Measurements from ENCODE around the gene ZNF730.
"Not testable (repeated sequence)": the region's sequence is repeated elsewhere in the genome, so short reads cannot be mapped to it uniquely, and the experiment has no call there.

The ZNF730 gene

DNA sequence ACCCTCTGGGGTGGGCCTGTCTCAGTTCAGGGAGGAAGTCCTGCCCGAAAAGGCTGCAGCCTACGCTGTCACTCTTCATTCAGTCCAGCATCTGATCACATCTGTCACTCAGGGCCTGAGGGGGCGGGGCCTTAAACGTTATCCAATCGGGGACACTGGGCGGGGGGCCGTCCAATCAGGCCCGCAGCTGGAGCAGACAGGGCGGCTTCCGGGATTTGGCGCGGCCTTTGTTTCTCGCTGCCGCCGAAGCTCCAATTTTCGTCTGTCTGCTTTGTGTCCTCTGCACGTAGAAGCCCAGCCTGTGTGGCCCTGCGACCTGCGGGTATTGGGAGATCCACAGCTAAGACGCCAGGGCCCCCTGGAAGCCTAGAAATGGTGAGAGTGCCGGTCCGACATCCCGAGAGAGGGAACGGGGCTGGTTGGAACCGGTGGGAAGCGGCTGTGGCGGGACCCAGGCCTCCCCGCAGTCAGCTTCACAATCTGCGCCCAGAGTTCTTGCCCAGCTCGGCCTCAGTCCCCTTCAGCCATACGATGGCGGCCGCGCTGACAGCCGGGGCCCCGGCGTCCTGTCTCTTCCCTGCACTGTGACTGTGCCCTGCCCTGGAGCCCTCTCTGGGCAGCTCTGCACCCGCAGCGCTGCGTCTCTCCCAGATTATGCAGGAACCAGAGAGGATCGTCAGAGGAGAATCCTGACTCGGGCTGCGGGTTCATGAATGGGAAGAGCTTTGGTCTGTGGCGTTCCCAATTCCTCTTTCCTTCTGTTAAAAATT lies at the start of gene ZNF730:
ZNF730 (plus strand) TSS at position 224 of the 770 bp plus-strand sequence; CDS start at position 373, 149 bp downstream.
- peak; percentile 8 for DNase-seq (ENCODE audit: low read depth)

DNA sequence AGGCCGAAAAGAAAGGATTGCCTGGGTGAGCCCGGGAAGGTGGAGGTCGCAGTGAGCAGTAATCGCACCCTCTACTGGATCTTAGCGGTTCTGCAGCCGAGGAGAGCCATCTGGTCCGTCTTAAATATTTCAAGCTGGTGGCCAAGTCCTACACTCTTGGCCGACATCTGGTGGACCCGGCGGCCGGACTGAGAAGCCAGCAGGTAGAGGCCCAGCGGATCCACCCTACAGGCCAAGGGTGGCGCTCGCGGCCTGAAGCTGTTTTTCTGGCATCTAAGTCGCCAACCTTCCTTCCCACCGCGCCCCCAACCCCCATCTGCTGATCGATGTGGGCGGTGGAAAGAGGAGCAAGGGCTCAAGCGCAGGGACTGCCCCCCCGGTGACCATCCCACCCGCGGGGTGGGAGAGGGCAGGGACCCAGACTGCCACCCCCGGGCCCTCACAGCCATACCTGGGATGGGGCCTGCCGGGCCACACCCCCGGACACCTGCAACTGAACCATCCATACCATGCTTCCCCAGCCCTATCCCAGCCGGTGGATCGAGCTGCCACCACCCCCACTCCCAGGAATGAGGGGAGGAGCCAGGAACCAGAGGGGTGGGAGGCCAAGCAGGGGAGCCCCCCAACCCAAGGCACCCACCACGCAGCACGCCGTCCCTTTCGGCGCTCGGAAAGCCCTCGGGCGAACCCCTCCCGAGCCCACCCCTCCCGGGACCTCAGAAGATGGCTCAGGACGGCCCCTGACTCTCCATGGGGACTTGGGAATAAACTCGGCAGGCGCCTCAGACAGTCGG lies 46.3 kb upstream of the ZNF730 start:
- no peak for DNase-seq (ENCODE audit: low read depth)

DNA sequence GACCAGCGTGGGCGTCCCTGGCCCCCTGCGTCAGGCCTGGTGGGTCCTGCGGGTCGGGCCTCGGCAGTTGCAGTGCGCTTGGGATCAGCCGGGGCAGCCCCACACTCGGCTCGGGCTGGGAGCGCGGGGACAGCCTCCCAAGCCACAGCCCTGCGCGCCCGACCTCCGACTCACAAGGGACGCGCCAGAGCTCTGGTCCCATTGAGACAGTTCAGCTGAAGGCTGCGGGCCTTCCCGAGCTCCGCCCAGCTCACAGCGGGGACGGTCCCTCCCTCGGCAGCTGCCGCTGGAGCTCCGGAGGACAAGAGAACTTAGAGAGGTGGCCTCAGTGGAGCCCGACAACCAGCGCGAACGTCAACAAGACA lies 45.7 kb upstream of the ZNF730 start:
- no peak for DNase-seq (ENCODE audit: low read depth)

DNA sequence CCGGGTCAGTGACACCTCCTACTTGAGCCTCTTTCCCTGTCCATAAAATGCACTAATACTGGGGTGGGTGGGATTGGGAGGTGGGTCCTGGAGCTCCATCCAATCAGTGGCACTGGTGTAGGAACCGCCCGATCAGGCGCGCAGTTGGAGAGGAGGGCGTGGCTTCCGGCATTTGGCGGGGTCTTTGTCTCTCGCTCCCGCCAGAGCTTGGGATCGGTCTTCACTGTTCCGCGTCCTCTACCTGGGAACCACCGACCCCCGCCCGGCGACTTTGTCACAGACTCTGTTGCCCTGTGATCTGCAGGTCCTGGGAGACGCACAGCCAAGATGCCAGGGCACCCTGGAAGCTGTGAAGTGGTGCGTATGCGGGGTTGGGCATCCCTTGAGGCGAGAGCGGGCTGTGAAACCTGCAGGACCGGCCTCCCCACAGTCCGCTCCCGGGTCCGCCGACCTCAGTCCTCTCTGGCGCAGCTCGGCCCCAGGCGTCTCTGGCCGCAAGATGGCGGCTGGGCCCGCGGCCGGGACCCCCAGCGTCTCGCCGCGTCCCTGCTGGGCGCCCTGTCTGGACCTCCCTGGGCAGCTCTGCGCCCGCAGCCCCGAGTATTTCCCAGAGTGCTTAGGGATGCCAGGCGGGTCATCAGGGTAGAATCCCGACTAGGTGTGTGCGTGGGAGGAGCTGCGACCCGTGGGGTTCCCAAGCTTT lies 41.6 kb upstream of the ZNF730 start:
- DNase-seq (ENCODE audit: low read depth), result peak; percentile 11

DNA sequence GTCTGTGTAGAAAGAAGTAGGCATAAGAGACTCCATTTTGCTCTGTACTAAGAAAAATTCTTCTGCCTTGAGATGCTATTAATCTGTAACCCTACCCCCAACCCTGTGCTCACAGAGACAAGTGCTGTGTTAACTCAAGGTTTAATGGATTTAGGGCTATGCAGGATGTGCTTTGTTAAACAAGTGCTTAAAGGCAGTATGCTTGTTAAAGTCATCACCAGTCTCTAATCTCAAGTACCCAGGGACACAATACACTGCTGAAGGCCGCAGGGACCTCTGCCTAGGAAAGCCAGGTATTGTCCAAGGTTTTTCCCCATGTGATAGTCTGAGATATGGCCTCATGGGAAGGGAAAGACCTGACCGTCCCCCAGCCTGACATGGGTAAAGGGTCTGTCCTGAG lies 39.0 kb upstream of the ZNF730 start:
- not testable (repeated sequence) for DNase-seq (ENCODE audit: low read depth)

DNA sequence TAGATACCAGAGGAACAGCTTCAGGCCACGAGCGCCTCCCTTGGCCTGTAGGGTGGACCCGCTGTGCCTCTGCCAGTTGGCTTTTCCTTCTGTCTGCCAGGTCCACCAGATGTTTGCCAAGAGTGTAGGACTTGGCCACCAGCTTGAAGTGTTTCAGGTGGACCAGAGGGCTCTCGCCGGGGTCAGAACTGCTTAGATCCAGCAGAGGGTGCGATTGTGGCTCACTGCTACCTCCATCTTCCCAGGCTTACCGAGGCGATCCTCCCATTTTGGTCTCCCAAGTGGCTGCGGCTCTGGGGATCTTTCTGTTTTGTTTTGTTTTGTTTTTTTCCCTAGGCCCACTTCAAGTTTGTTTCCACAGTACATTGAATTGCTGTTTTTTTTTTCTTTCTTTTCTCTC lies 23.0 kb upstream of the ZNF730 start:
- DNase-seq (ENCODE audit: low read depth), result no peak

DNA sequence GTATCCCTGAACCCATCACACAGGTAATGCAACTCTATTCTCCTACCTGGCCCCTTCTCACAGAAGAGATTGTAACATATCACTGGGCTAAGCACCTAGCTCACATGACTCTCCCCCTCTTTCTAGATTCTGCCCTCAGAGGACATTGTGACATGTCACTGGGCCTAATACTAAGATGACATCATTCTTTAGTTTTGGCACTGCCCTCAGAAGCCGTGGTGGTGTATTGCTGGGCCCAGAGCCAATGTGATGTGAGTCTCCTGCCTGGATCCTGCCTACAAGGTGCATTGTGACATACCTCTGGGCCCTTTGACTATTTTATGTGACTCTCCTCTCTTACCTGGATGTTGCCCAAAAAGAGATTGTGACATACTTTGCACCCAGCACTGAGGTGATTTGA lies 21.4 kb upstream of the ZNF730 start:
- DNase-seq (ENCODE audit: low read depth), result no peak

DNA sequence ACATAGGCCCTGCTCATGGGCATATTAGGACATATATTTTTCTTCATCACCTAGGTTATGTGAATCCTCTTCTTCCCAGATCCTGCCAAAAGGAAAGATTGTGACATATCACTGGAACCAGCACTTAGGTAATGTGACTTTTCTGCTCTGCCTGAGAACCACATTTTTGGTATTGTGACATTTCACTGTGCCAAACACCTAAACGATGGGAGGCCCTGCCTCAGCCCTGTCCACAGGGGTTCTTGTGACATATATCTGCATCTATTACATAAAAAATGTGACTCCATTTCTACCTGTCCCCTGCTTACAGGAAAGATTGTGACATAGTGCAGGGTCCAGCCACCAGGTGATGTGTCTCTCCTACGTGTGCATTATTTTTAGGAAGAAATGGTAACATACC lies 18.5 kb upstream of the ZNF730 start:
- DNase-seq (ENCODE audit: low read depth), result no peak

DNA sequence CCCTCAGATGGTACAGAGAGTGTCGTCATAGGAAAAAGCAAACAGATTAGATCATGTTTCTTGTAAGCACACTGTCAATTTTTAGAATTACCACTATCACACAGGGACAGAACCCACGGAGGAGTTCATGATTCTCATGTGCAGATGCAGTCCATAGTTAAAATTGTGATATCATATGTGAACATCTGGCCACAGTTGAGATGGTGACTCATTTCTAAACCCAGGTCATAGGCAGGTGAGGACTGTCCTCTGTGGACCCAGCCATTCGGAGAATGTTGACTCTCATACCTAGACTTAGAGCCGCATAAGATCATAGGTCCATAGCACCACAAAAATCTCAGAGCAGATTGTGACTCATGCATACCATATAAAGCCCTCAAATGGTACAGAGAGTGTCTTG lies 17.8 kb upstream of the ZNF730 start:
- DNase-seq (ENCODE audit: low read depth), result no peak

DNA sequence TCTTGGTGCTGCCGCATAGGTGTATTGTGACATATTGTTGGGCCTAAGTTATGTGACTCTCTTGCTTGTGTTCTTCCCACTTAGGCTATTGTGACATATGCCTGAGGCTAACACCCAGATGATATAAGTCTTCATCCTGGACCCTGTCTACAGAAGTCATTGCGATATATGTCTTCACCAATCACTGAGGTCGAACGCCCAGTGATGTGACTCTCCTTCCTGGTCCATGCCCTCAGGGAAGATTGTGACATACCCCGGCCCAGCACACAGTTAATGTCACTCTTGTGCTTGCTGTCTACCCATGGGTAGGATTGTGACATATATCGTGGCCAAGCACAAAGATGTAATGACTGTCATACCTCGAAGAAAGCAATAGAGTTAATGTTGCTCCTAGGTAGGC lies 16.9 kb upstream of the ZNF730 start:
- DNase-seq (ENCODE audit: low read depth), result no peak

DNA sequence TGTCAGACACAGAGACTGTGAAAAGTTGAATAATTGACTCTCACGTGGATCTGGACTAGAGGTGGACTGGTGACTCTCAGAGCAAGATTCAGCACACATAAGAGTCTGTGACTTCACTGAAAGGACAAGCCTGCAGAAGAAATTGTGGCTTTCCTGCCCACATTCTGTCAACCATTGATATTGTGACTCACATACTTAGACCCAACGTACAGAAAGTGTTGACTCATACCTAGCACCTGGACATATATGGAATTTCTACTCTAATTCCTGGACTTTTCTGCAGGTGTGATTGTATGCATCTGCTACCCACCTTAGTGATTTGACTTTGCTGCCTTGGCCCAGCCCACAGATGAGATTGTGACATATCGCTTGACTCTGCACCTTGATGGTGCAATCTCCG lies 15.6 kb upstream of the ZNF730 start:
- DNase-seq (ENCODE audit: low read depth), result no peak

DNA sequence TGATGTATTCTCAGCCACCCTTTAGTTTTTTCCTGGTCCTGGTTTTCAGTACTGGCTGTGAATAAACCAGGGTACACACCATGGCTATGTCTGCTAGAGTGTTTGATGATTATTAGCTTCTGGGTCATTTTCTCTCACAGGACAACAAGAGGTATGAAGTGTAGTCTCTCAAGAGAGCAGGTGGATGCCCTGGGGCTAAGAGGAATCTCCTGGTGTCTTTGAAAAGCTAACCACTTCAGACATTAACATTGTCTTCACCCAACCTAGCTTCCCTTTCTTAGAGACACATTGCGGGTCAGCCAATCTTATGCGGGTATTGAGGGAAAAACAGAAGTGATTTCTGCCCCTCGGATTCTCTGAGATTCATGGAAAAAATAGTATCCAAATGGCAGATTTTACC lies 1.6 kb downstream of the ZNF730 start:
- no peak for DNase-seq (ENCODE audit: low read depth)

DNA sequence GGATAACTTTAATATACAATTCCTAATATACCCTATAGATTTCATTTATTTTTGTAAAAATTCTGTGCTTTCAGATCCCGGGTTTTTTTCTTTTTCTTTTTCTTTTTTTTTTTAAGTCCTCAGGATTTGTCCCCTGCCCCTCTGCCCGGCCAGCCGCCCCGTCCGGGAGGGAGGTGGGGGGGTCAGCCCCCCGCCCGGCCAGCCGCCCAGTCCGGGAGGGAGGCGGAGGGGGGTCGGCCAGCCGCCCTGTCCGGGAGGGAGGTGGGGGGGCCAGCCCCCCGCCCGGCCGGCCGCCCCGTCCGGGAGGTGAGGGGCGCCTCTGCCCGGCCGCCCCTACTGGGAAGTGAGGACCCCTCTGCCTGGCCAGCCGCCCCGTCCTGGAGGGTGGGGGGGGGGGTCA lies 17.4 kb downstream of the ZNF730 start:
- not testable (repeated sequence) for DNase-seq (ENCODE audit: low read depth)

DNA sequence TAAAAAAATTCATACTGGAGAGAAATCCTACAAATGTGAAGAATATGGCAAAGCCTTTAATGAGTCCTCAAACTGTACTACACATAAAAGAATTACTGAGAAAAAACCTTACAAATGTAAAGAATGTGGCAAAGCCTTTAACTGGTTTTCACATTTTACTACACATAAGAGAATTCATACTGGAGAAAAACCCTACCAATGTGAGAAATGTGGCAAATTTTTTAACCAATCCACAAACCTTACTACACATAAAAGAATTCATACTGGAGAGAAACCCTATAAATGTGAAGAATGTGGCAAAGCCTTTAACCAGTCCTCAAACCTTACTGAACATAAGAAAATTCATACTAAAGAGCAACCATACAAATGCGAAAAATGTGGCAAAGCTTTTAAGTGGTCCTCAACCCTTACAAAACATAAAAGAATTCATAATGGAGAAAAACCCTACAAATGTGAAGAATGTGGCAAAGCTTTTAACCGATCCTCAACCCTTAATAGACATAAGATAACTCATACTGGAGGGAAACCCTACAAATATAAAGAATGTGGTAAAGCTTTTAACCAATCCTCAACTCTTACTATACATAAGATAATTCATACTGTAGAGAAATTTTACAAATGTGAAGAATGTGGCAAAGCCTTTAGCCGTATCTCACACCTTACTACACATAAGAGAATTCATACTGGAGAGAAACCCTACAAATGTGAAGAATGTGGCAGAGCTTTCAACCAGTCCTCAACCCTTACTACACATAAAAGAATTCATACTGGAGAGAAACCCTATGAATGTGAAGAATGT lies 29.0 kb downstream of the ZNF730 start:
- no peak for DNase-seq (ENCODE audit: low read depth)

DNA sequence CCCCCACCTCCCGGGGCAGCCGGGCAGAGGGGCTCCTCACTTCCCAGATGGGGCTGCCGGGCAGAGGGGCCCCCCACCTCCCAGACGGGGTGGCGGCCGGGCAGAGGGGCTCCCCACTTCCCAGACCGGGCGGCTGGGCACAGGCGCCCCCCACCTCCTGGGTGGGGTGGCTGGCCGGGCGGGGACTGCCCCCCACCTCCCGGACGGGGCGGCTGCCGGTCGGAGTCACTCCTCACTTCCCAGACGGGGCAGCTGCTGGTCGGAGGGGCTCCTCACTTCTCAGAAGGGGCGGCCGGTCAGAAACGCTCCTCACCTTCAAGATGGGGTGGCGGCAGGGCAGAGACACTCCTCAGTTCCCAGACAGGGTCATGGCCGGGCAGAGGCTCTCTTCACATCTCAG lies 43.9 kb downstream of the ZNF730 start:
- no peak for DNase-seq (ENCODE audit: low read depth)

DNA sequence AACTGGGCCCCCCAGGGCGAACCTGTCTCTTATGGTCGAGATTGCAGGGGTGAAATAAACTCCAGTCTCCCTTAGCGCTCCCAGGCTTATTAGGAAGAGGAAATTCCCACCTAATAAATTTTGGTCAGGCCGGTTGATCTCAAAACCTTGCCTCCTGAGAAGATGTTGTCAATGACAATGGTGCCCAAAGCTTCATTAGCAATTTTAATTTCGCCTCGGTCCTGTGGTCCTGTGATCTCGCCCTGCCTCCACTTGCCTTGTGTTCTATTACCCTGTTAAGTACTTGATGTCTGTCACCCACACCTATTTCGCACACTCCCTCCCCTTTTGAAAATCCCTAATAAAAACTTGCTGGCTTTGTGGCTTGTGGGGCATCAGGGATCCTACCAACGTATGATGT lies 51.5 kb downstream of the ZNF730 start:
- DNase-seq (ENCODE audit: low read depth), result not testable (repeated sequence)

DNA sequence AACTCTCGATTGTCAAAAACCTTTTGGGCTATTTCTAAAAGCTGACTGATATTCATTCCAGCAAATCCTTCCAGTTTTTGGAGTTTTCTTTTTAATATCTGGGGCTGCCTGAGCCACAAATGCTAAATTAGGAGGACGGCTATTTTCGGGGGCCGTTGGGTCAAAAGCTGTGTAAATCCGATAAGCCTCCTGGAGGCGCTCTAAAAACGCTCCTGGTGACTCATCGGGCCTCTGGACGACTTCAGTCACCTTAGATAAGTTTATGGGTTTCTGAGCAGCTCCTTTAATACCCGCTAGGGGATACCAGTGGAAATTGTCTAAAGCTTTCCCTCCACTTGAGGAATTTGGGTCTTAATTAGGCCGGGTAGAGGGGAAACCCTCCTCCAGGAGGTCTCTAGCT lies 66.4 kb downstream of the ZNF730 start:
- DNase-seq (ENCODE audit: low read depth), result no peak

DNA sequence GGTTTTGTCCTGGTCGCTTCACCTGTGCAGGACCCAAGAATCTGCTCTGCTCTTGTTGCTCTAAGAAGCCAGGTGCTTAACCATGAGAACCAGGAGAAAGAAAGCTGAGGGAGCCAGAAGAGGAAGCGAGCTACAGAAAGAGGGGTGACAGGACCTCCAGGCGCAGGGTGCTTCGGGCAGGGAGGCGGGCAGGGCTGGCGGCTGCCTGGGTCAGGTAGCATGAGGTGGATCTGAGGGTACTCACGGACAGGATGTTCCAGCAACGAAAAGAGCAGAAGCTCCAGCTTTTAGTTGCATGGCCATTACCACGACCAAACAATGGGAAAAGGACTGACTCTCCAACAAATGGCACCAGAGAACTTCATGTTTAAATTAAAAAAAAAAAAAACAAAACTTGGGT lies 73.5 kb downstream of the ZNF730 start:
- no peak for DNase-seq (ENCODE audit: low read depth)
